HG03139 (cell line): ENCODE results near the gene CYBC1.
A peak's percentile ranks its signal among the peaks of the same experiment; 100 is the strongest.

Source experiments
- ATAC-seq: cut with Tn5 transposase; IDR thresholded peaks from one replicate; pipeline ENCODE4 v1.9.1; 2021; ENCODE audit not compliant: unreplicated experiment

Gene CYBC1

DNA sequence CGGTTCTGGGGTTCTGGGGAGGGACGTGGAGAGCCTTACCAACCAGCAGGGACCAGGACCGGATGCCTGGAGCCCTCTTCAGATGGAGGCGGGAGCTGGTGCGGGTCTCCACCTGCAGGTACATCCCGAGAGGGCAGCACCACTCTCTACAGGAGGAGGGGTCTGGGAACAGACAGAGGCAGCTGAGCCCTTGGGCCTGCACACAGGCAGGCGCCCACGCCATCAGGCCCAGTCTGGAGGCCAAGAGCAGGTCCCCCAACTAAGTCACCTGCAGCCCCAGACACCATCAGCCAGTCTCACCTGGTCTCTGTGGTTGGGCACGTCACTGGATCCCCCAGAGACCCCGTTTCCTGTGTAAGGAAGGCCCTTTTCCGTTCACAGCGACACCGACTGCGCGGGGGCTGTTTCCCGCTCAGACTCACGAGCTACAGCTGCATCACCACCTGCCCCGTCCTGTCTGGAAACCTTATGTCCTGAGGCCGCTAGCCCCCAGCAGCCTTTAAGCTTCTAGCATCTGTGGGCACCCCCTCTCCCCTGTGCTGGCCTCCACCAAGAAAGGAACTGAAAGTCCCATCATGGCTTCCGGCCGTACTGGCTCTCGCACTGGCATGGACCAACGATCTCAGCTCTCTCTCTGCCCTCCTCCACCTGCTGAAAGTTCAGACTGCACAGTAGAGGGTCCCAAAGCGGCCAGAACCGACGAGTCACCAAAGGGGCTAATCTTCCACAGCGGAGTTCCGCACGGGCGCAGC is 1.2 kb downstream of the CYBC1 start:
- ATAC-seq = peak; percentile 49

- ATAC-seq = no peak
Observed at GRCh38 chr17:82447876-82448275, 2.7 kb downstream of the CYBC1 start.

- no peak for ATAC-seq
Observed at GRCh38 chr17:82446649-82447048, 3.9 kb downstream of the CYBC1 start.

- no peak for ATAC-seq
Observed at GRCh38 chr17:82446124-82446523, 4.4 kb downstream of the CYBC1 start.

- ATAC-seq = no peak
Observed at GRCh38 chr17:82445542-82445941, 5.0 kb downstream of the CYBC1 start.

DNA sequence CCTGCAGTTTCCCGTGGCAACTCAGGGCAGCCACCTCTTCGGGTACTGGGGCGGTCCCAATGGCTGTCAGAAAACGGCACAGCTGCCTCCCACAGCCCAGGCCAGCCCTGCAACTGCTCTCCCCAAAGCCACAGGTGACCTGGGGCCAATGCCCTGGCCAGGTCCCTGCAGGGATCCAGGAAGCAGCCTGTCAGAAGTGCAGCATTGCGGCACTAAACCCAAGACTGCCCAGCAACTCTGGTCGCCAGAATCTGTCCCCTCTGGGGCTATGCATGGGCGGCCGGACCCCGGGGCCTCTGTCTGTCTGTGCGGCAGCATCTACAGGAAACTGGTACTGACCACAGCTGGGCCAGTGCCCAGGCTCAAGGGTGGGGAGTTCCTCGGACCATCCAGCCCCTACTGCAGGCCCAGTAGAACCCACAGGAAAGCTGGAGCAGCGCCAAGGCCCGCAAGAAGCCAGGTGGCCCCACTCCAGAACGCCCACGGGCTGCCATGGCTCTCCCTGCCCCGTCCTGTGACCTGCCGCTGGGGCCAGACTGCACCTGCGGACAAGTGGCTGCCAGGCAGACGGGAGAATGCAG is 5.5 kb downstream of the CYBC1 start:
- ATAC-seq = no peak

GRCh38 chr17:82444284-82444893 is 6.2 kb downstream of the CYBC1 start:
- no peak for ATAC-seq

- no peak for ATAC-seq
Observed at GRCh38 chr17:82443465-82444283, 6.9 kb downstream of the CYBC1 start.

GRCh38 chr17:82442643-82443464 is 7.7 kb downstream of the CYBC1 start:
- ATAC-seq = no peak

DNA sequence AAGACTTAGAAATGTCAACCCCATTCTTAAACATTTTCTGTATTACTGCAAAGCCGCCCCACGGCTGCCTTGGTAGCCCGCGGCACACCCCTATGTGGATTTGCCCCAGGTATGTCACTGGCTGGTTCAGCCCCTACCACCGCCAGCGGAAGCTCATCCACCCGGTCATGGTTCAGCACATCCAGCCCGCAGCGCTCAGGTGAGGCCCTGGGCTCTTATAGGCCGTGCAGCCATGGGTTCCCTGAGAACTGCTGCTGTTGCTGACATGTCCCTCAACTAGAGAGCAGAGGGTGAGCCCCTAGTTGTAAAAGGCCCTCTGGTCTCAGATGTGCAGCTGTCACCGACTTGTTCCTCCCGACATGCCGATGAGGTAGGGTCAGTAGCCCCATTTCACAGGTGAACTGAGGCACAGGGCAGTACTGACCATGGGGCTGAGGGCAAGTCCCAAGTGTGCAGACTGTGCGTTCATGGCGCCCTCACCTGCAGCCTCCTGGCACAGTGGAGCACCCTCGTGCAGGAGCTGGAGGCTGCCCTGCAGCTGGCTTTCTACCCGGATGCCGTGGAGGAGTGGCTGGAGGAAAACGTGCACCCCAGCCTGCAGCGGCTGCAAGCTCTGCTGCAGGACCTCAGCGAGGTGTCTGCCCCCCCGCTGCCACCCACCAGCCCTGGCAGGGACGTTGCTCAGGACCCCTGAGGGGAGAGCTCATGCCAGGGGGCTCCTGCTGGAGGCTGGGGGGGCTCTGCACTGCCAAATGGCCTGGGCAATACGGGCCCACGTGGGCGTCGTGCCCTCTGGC is 8.7 kb downstream of the CYBC1 start:
- no peak for ATAC-seq

- ATAC-seq = no peak
Observed at GRCh38 chr17:82440991-82441627, 9.4 kb downstream of the CYBC1 start.

DNA sequence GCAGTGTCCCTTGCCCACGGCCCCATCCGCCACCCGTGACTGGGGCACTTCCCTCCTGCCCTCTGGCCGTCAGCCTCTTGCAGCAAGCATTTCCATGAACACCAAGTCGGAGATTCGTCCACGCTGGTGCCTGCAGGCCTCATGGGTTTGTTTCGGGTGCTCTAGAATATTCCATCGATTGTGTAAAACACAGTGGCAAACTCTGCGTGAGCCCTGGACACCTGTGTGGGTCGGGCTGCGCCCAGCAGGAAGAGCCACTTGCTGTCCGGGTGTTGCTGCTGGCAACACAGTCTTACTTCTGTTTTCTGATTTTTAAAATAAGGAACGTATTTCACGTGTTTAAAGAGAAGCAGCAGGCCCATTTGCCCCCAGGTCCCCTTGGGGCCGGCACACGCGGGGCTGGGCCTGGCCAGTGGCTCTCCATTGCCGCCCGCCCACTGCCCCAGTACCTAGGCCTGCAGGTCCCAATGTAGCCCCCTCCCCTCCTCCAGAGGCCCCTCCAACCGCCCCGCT is 10.0 kb downstream of the CYBC1 start:
- ATAC-seq = no peak

DNA sequence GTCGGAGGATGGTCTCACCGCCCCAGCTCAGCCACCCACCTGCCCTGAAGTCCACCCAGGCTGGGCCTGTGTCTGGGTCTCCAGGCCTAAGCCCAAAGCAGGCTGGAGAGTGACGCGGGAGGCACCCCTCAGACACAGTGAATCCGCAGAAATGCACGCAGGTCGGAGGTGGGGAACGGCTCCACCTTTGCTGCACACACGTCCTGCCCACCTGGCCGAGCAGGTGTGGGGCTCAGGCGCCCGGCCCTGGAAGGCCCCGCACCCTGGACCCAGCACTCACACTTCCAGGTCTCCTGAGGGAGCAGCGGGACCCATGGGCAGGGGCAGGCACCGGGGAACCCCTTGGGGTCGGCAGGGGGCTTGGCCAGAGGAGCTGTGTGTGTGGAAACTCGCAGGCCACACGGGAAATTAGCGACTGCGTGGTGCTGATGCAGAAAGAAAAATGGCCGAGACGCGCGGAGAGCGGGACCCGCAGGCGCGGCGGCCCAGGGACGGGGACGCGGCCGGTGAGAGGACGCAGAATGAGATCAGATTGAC is 10.7 kb downstream of the CYBC1 start:
- ATAC-seq = no peak

DNA sequence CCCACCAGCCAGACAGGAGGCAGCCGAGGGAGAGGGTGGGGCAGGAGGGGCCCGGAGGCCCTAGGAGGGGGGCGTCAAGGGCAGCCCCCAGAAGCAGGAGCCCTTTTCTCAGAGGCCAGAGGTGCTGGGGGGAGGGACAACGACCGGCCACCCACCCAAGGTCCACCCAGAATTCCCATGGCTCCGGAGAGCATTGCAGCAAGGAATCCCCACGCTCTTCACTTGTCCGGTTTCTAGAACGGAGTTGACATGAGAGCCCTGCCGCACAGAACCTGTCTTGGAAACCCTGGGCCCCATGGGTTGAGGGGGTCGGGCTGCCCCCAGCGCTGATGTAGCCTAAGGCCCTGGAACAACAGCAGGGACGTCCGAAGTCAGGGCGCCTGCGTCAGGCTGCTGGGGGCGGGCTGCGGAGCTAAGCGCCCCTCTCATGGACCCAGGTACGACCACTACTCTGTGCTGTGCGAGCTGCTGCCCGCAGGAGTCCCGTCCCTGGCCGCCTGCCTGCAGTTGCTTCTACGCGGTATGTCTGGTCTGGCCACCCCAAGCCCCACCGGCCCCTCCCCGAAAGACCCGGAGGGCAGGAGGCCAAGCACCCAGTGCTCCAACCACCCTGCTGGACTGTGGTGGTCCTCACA is 11.2 kb downstream of the CYBC1 start:
- no peak for ATAC-seq

GRCh38 chr17:82438401-82439193 is 12.0 kb downstream of the CYBC1 start:
- no peak for ATAC-seq

DNA sequence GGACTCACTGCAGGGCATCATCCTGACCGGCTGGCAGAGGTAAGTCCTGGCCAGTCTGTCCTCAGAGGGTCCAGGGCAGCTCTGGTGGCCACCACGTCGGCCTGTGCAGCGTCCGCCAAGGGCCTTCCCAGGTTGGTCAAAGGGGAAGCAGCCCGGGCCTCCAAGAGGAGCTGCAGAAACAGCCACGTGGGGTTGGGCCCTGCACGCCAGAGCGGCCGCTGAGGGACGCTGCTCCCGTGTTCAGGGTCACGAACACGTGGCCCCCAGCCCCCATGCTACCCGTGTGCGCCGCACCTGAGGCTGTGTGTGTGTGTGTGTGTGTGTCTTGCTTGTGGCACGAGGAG is 13.3 kb downstream of the CYBC1 start:
- no peak for ATAC-seq

DNA sequence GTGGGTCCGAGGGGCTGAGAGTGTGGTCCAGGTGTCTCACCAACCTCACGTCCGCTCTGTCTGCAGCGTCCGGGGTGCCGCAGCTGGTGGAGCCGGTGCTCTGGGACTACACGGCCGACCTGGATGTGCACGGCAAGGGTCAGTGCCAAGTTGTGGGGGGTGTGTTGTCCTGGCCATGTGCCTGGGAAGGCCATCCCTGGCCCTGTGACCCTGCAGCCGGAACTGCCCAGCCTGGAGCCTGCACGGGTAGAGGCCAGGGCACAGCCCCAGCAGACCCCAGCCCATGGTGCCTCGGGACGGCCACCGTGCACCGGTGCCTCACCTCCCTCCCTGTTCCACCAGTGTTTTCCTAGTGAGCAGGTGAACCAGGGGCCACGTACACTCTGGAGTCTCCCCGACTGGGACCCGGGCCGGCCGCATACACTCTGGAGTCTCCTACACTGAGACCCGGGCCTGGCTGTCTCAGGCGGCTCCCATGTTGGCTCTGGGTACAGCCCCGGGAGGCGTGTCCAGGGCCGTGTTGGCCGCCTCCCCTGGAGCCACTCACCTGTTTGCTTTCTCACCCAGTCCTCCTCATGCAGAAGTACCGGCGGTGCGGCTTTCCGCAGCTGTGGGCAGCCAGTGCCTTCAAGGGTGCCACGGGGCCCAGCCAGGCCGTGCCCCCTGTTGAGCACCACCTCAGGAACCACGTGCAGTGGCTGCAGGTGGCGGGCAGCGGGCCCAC is 13.8 kb downstream of the CYBC1 start:
- ATAC-seq = no peak
